GM18867 (cell line): Measurements from ENCODE around the gene RSKR.
"Not testable (repeated sequence)": the region's sequence is repeated elsewhere in the genome, so short reads cannot be mapped to it uniquely, and the experiment has no call there.

Experiments used
- ATAC-seq: cut with Tn5 transposase; IDR thresholded peaks from one replicate; pipeline ENCODE4 v1.9.1; 2021; ENCODE audit warnings: mild to moderate bottlenecking, moderate library complexity; ENCODE audit not compliant: unreplicated experiment

Gene RSKR

GRCh38 chr17:28623696-28624095, 9.7 kb upstream of the RSKR start:
- ATAC-seq, result no peak

- no peak for ATAC-seq
Observed at GRCh38 chr17:28622186-28622585, 8.2 kb upstream of the RSKR start.

- ATAC-seq, result no peak
Observed at GRCh38 chr17:28620010-28620409, 6.0 kb upstream of the RSKR start.

GRCh38 chr17:28618464-28618863, 4.5 kb upstream of the RSKR start:
- no peak for ATAC-seq

- ATAC-seq, result no peak
Observed at GRCh38 chr17:28616281-28616680, 2.3 kb upstream of the RSKR start.

- ATAC-seq, result no peak
Observed at GRCh38 chr17:28615260-28615940, 1.4 kb upstream of the RSKR start.

- no peak for ATAC-seq
Observed at GRCh38 chr17:28612936-28613872, 781 bp downstream of the RSKR start.

- no peak for ATAC-seq
Observed at GRCh38 chr17:28612531-28612930, 1.5 kb downstream of the RSKR start.

GRCh38 chr17:28610376-28610775, 3.6 kb downstream of the RSKR start:
- ATAC-seq, result no peak

- not testable (repeated sequence) for ATAC-seq
Observed at GRCh38 chr17:28604031-28604430, 10.0 kb downstream of the RSKR start.

- peak; percentile 46 for ATAC-seq
Observed at GRCh38 chr17:28599311-28600184, 14.4 kb downstream of the RSKR start.

- ATAC-seq, result peak; percentile 73
Observed at GRCh38 chr17:28598799-28599310, 15.1 kb downstream of the RSKR start, which contains the start of gene SPAG5. SPAG5 (minus strand) TSS chr17:28599025; CDS start chr17:28598946, 79 bp downstream.

- ATAC-seq, result no peak
Observed at GRCh38 chr17:28598389-28598788, 15.6 kb downstream of the RSKR start.

- ATAC-seq, result no peak
Observed at GRCh38 chr17:28597606-28598383, 16.2 kb downstream of the RSKR start.

GRCh38 chr17:28592260-28592659, 21.7 kb downstream of the RSKR start:
- ATAC-seq, result no peak

- no peak for ATAC-seq
Observed at GRCh38 chr17:28585851-28586250, 28.1 kb downstream of the RSKR start.

GRCh38 chr17:28584434-28584833, 29.6 kb downstream of the RSKR start:
- no peak for ATAC-seq

GRCh38 chr17:28582513-28582912, 31.5 kb downstream of the RSKR start:
- ATAC-seq, result no peak

- no peak for ATAC-seq
Observed at GRCh38 chr17:28580959-28581358, 33.0 kb downstream of the RSKR start.

GRCh38 chr17:28579526-28579925, 34.5 kb downstream of the RSKR start:
- no peak for ATAC-seq
